ENCODE data around the gene TXNRD1. TPM values are rescaled to one million over a fixed set of nuclear protein-coding genes. Genes with fewer than 3 reads are reported as not detected.
"Not testable (repeated sequence)": the region's sequence is repeated elsewhere in the genome, so short reads cannot be mapped to it uniquely, and the experiment has no call there.

The TXNRD1 gene
- total RNA-seq: 100 to 1,000 TPM; 114 to 122 TPM
- long read RNA-seq, transcript TXNRD1-205 (15 exons, 3,930 nt): major isoform, 37 of 93 reads
- long read RNA-seq, transcript TXNRD1-214 (15 exons, 3,974 nt): minor isoform, 8 of 93 reads
- long read RNA-seq, partial matches to known transcripts: 26 of 93 reads
- long read RNA-seq, other reads (novel, unspliced or antisense): 19 of 93 reads

DNA sequence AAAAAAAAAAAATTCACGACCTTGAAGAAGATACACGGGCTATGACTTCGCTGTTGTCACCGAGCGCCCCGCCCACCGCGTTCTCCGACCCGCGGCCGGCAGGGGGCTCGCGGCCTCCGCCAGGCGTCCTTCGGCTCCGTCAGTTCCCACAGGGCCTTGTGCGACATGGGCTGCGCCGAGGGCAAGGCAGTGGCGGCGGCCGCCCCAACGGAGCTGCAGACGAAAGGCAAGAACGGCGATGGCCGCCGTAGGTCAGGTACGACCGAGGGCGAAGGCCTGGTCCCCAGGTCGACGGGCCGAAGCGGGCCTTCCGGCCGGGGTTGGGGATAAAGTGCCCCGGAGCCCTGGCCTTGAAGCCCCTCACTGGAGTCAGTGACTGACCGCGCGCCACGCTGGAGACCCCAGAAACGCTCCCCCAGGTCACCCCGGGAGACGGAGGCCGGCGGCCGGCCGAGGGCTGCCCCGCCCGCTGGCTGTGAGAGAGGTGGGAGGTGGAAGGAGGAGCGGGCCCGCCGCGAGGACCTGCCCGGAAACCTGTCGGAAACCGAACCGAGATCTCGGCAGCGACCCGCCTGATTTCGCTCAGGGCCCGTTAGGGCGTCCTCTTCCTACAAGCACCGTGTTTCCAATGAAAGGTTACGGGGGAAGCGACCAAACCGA is at the start of gene TXNRD1:
Gene TXNRD1 (plus strand): TSS at position 142 of the 660 bp plus-strand sequence. CDS start 24 bp downstream, at position 166.
- intact Hi-C loops (cut with DNase I): loop anchor here (2.0 to 10.0 kb wide), 3 partner anchors 71 to 142 kb away; partner anchors contain the start of gene EID3 (in 1 of the 2)
- peak; percentile 89 for DNase-seq
- peak; percentile 88 to 94 for ATAC-seq

DNA sequence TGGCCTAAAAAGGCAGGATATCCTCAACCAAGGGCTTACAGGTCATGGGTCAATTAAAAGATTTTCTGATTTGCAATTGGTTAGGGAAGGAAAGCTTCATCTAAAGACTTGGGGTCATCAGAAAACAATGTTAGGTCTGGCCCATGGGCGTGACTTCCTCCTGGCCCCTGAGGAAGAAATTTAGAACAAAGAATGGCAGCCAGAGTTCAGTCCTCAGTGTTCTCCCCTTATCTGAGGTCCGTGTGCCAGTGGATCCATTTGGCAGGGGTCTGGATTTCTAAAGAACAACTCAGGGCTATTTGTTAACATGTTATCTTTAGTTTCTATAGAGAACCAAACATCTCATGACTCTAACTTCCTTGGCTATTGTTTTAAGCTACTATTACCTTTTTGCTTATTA is 49.8 kb upstream of the TXNRD1 start:
- ATAC-seq: peak; percentile 38 to 78
- peak; percentile 35 for DNase-seq
- intact Hi-C loops (cut with DNase I): no loop called here

DNA sequence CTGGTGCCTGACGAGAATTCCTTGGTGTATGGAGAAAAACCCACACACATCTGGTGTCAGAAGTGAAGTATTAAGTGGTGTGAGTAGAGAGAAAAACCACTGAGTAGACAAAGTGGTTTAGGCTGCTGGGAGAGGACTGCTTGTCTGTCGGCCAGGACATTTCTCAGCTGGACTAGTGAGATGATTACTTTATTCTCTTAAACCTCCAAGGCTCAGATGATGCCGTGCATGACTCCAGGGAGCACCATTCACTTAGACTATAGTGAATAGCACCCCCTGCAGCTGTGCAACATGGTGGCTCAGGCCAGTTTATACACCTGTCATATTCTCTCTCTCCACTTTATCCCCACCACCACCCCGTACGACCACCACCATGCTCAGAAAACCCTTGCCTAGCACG is 49.1 kb upstream of the TXNRD1 start:
- intact Hi-C loops (cut with DNase I): no loop called here
- ATAC-seq: peak; percentile 55 to 68
- no peak for DNase-seq

DNA sequence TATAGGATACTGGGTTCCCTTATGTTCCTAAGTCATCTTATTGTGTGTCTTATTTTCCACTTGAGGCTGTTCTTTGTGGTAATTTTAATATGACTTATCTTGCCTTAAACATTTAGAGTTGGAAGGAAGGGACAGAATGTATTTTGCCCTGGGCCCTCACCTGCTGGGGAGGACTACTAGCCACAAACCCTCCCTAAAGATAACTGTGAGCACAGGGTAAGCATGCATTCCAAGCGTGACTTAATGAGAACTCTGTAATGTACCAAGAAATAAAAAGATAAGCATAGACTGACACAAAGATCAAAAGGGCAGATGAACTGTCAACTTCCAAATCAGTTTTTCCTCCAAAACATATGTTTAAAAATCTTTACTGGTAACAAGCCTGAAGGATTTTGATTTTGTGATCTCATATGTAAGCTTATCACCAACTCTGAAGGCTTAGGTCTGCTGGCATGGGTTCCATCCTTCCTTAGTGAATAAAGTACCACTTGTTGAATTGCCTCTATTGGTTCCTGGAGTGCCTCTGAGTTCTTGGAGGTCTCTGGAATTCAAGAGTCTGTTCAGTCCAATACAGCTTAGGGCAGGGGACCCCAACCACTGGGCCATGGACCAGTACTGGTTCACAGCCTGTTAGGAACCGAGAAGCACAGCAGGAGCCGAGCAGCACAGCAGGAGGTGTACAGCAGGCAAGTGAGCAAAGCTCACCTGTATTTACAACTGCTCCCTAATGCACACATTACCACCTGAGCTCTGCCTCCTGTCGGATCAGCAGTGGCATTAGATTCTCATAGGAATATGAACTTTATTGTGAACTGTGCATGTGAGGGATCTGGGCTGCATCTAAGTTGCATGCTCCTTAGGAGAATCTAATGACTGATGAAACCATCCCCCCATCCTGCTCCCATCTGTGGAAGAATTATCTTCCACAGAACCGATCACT is 47.8 kb upstream of the TXNRD1 start:
- intact Hi-C loops (cut with DNase I): no loop called here

DNA sequence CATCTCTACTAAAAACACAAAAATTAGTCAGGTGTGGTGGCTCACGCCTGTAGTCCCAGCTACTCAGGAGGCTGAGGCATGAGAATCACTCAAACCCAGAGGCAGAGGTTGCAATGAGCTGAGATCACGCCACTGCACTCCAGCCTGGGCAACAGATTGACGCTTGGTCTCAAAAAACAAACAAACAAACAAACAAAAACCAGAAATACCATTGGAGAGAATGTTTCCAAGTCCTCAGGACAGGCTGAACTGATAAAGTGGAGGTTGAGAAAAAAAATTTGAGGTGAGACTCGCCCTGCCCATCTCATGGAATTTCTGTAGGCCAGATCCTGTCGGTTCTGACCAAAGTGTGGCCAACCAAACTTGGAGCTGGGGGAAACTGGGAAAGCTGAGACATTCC is 47.0 kb upstream of the TXNRD1 start:
- intact Hi-C loops (cut with DNase I): no loop called here
- DNase-seq (no peak), ATAC-seq (no peak)

More for the DNA sequence above, 47.8 kb upstream of the TXNRD1 start:
- DNase-seq (no peak), ATAC-seq (peak in 1 of 2 donors; percentile 33)

DNA sequence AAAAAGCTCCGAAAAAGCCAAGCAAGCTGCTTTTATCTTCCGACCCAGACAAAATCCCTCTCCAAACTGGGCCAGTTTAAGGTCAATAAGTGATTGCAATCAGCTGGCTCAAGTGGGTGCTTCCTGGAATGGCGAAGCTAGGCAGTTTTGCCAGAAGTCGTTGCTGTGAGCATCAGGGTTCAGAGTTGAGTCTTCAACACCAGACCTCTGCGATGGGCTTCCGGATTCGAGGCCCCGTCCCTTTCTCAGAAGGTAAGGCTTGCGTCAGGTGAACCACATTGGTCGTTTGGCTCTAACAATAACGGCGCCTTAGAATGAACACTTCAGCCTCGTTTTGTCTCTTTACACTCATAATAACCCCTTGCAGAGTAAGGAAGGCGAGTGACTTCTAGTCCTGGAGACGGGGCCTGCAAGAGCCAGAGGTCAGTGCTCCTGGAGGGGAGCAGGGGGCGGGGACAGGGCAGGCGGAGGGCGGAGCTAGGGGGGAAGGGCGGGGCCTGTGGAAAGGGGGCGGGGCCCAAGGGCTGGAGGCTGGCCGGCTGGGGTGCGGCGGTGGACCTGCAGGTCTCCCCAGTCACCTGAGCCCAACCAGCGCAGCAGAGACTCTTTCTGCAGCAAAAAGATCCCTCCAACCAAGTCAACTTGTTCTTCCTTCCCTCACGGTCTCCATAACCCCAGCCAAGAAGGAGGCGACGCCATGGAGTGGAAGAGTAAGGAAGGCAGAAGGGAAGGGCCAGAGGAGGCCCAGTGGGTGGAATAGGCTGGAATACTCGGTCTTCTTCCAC is 43.6 kb upstream of the TXNRD1 start:
- ATAC-seq: peak in 1 of 2 donors; percentile 23
- DNase-seq: no peak
- intact Hi-C loops (cut with DNase I): no loop called here

DNA sequence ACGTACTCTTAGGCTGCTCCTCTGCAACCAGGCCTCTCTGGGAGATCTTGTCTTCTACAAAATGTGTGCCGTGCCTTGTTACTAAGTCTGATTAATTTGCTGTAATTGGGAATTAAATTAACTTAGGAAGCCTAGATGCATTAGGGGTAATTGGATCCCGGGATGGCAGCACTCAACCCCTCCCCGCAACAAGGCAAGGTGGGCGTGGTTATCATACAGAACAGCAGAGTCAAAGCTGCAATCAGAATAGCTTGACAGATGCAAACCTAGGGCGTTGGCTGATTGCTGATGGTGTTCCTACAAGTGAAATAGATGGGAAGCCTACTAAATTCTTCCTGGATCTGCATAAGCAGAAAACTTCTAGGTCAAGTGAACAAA is 43.0 kb upstream of the TXNRD1 start:
- intact Hi-C loops (cut with DNase I): no loop called here
- DNase-seq (no peak), ATAC-seq (no peak)

DNA sequence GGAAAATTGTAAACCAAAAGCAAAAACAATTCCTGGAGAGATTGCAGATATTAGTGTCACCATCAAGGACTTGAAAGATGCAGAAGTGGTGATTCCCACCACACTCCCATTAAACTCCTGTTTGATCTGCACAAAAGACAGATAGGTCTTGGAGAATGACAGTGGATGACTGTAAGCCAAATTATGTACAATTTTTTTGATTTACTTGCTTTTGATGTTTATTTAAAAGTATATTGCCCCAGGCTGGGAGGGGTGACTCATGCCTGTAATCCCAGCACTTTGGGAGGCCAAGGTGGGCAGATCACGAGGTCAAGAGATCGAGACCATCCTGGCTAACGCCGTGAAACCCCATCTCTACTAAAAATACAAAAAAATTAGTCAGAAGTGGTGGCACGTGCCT is 41.8 kb upstream of the TXNRD1 start:
- ATAC-seq; DNase-seq; intact Hi-C loops (cut with DNase I): not testable (repeated sequence)

DNA sequence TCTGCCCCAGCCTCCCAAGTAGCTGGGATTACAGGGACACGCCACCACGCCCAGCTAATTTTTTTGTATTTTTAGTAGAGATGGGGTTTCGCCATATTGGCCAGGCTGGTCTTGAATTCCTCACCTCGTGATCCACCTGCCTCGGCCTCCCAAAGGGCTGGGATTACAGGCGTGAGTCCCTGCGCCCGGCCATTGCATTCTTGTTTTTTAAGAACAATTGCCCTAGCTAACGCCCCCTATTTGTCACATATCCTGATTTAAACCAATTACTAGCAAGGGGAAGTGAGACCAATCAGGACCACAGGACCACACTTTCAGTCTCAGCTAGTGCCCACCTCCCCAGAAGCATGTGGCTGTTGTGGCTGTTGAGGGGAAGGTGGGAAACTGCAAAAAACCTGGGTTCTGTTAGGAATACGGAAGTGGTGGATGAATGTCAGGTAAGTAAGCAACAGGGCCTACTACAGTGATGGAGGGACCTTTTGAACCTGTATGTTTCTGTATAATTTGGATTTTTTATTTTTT is 39.8 kb upstream of the TXNRD1 start:
- intact Hi-C loops (cut with DNase I): no loop called here
- ATAC-seq: no peak
- no peak for DNase-seq

DNA sequence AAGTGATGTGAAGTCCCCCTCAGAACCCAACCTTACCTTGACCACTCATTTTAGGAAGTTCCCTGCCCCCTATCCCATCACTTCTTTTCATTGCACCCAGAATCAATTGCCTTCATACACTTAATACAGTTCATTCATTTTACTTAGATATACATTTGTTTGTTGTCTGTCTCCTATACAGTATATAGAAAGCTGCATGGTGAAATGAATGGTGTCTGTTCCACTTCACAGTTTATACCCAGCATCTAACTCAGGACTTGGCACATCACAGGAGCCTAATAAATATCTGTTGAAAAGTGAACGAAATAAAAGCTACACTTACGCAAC is 38.3 kb upstream of the TXNRD1 start:
- ATAC-seq (no peak), DNase-seq (no peak)
- intact Hi-C loops (cut with DNase I): no loop called here

DNA sequence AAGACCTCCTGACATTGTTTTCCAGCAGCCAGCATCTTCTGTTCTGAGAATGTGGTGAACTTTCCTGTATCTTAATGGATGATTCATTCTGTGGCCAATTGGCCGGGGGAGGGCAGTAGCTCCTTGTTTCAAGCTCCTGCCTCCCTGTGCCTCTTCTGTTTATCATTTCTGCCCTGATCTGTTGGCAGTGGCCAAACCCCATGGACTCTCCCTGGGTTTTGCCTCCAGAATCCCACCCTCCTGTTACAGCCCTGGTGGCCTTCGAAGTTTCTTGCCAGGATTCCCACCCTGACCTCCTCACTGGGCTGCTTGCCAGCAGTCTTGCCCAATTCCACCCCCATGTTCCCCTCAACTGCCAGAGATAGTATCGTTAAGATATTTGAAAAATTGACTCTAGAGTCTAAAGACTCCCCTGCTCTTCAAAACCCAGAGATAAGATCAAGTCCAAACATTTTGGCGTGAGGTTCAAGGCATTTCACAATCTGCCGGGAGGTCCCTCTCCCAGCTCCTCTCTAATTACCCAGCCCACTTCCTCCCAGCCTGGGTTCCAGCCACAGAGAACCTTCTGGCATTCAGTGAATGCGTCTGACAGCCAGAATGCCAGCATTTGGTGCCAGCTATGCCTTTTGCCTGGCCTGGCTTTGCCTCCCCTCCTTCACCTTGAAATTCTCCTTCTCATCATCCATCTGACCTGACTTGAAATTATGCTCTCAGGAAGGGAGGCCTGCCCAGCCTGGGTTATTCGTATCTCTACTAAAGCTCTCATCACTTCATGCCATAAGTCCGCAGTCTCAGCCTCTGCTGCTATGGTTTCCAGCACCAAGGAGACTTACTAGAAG is 37.7 kb upstream of the TXNRD1 start:
- intact Hi-C loops (cut with DNase I): no loop called here
- peak; percentile 80 for DNase-seq
- ATAC-seq: peak; percentile 85 to 88

DNA sequence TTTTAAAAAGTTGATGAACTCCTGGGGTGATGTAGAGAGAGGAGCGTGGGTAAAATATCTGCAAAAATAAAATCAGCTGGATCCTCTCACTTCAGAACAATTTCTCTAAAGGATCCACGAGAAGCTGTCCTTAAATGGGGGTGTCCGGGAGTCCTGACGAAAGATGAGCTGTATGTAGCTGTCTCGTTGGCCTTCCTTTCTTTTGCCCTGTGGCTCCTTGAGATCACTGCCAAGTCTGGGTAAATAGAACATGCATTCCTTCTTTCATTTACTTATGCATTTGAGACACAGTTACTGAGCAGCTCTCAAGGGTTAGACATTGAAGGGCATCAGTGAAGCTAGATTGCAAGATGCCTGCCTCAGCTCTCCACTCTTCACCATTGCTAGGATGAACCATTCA is 35.2 kb upstream of the TXNRD1 start:
- intact Hi-C loops (cut with DNase I): no loop called here
- no peak for ATAC-seq
- no peak for DNase-seq

DNA sequence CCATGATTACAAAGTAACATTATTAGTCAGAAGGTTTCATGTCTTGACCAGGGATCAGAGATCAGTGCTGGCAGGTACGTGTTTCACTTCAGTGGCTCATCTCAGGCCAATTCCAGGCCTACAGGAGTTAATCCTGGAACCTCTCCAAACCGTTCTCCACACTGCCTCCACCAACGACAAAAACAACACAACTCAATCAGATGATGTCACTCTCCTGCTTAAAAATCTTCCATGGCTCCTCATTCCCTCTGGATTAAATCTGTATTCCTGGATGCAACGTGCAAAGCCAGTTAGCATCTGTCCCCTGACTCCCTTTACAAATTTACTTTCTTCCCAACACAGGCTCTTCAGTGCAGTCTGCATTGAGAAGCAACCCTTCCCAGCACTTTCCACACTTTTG is 34.3 kb upstream of the TXNRD1 start:
- ATAC-seq: no peak
- DNase-seq: no peak
- intact Hi-C loops (cut with DNase I): no loop called here

DNA sequence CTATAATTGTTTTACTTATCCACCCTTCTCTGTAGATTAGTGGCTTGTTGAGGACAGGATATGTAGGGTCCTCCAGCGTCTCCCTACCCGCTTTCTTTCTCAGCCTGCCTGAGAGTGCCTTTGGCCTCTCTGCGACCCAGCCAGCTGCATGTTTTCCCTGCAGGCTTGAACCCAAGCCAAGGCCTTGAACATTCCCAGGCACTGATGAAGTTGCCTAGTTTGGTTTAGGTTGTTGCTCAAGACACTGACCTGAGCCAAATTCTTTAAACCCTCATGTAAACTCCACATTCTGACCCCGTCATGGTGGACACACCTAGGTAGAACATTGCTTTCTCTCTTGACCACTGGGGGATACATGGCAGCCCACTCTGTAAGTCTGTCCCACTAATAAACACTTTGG is 33.4 kb upstream of the TXNRD1 start:
- intact Hi-C loops (cut with DNase I): no loop called here
- ATAC-seq (peak; percentile 48 to 53), DNase-seq (peak; percentile 73)

DNA sequence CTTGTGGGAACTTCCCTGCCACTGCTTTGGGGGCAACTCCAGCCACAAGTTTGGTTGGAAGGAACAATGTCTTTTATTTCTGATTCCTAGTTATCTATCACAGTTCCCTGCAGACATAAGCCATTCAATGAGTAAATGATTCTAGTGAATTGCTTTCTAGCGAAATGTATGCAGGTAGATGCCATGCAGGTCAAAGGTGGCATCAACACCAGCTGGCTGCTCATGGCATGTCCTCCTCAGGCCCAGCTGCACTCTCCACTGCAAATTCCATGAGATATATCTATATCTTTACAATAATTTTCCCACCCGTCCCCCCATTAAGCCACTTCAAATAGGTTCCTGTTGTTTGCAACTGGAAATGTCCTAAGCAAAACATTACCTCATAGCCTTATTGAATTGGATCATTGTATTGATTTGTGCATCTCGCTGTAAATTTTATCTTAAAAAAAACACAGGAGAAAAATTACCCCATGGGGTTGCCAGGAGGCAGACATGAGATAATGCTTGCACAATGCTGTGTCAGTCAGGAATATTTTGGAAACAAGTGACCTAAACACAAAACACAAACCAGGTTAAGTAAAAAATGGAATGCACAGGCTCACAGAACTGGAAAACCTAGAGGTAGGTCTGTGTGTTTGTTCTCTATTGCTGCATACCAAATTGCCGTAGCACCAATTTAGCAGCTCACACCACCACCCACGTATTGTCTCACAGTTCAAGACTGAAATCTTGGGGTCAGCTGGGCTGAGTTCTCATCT is 32.8 kb upstream of the TXNRD1 start:
- ATAC-seq (no peak), DNase-seq (no peak)
- intact Hi-C loops (cut with DNase I): no loop called here

DNA sequence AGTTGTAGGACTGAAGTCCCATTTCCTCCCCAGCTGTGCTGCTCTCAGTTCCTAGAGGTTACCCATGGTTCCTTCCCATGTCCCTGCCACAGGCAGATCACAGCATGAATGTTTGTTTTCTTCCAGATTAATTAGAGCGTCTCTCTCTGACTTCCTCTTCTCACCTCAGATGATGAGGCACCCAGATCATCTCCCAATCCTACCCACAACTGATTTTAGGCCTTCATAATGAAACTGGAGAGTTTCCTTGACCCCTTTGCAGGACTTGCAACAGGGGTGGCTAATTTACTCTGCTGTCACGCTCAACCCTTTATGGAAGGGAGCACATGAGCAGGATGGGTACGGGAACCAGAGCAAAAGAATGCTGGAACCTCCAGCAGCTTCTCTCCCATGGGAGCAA is 32.1 kb upstream of the TXNRD1 start:
- intact Hi-C loops (cut with DNase I): no loop called here
- DNase-seq: no peak
- ATAC-seq: no peak

DNA sequence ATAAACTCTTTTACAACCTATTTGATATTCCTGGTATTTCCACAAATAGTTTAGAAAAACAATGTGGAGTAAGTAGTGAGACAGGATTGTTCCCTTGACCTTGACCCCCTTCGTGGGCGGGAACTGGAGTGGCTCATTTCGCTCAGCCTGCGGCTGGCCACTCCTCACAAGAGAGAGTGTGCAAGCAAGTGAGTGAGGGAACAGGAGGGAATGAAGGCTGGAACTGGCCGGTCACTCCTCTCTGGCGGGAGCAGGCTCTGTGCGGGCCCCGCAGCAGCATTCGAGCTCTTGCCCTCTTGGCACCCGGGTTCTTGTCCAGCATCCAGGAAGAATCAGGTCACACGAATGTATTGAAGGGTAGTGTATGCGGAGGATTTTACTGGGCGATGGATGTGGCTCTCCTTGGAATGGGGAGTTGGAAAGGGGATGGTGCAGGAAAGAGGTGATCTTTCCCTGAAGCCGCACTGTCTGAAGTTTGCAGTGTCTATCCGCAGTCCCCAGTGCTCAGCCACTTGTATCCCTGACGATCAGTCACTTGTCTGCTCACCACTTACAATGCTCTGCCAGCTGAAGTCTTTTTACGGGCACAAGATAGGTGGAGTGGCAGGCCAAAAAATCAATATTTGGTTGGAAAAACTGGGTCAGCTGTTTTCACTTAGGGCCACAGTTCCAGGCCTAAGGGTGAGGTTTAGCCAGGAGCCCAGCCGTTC is 28.0 kb upstream of the TXNRD1 start:
- ATAC-seq: no peak
- intact Hi-C loops (cut with DNase I): no loop called here
- no peak for DNase-seq

All from left cardiac atrium (tissue), 4 donors.